Glutamatergic neuron (in vitro differentiated cells): Measurements from ENCODE around the gene KRTAP17-1. TPM values are rescaled to one million over a fixed set of nuclear protein-coding genes. Genes with fewer than 3 reads are reported as not detected.

ENCODE experiments used
- DNase-seq: peaks from one replicate; pipeline ENCODE4 v3.0.0; 2022
- H3K27ac Mint-ChIP-seq: one replicate; pipeline ENCODE4 v1.8.0; 2020; ENCODE audit warnings: mild to moderate bottlenecking, mixed read lengths, inconsistent platforms; ENCODE audit not compliant: unreplicated experiment
- H3K27me3 Mint-ChIP-seq: one replicate; pipeline ENCODE4 v1.8.0; 2020; ENCODE audit warnings: mild to moderate bottlenecking, moderate library complexity, mixed read lengths, inconsistent platforms; ENCODE audit not compliant: unreplicated experiment
- H3K36me3 Mint-ChIP-seq: one replicate; pipeline ENCODE4 v1.8.0; 2020; ENCODE audit warnings: mild to moderate bottlenecking, mixed read lengths, inconsistent platforms; ENCODE audit not compliant: unreplicated experiment
- H3K4me1 Mint-ChIP-seq: one replicate; pipeline ENCODE4 v1.8.0; 2020; ENCODE audit warnings: mild to moderate bottlenecking, low read depth, mixed read lengths, inconsistent platforms; ENCODE audit not compliant: unreplicated experiment
- H3K4me3 Mint-ChIP-seq: one replicate; pipeline ENCODE4 v1.8.0; 2020; ENCODE audit warnings: mild to moderate bottlenecking, mixed read lengths, inconsistent platforms; ENCODE audit not compliant: unreplicated experiment
- H3K9me3 Mint-ChIP-seq: one replicate; pipeline ENCODE4 v1.8.0; 2020; ENCODE audit warnings: mild to moderate bottlenecking, moderate library complexity, mixed read lengths, inconsistent platforms; ENCODE audit not compliant: unreplicated experiment
- total RNA-seq: library from RNA; stranded (reverse); fragmentation: NEBNext Ultra II Directional; extraction: Animal tissue kit (Norgen Biotek cat#: 25700); gene quantifications from one replicate; pipeline ENCODE4 v1.2.1, GENCODE V29; 2021; ENCODE audit not compliant: unreplicated experiment
- TF ChIP-seq, protein P1 (sequence below): fragments of 200-600 bp; sonication (generic); IDR thresholded peaks from one replicate; pipeline ENCODE4 v1.5.0; 2021; ENCODE audit not compliant: partially characterized antibody, unreplicated experiment

KRTAP17-1 gene
- total RNA-seq, 1 donor from 2014 or later = not detected

DNA sequence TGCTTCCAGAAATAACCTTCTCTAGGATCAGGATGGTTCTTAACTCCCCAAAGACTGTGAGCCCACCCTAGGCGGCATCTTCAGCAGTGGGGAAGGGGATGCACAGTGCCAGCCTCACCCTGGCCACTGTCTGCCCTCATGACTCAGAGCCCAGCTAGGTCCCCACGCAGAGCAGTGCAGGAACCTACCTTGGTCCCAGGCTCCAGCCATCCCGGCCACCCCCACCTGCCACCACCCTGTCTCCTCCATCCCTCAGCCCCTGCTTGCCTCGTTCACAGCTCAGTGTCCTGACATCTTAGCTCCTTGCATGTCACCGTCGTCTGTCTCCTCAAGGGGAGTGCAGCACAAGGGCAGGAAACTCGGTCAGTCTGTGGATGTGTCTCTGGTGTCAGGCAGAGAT is 16.1 kb upstream of the KRTAP17-1 start:
- no peak overlapping the region for H3K4me3 Mint-ChIP-seq
- H3K4me1 Mint-ChIP-seq = peaks cover 2% of the 10 kb centered on the region
- DNase-seq = no peak
- H3K36me3 Mint-ChIP-seq = peaks cover 3% of the 10 kb centered on the region
- H3K9me3 Mint-ChIP-seq = peaks cover 3% of the 10 kb centered on the region
- peaks cover 6% of the 10 kb centered on the region for H3K27me3 Mint-ChIP-seq
- TF ChIP-seq, protein P1, sequence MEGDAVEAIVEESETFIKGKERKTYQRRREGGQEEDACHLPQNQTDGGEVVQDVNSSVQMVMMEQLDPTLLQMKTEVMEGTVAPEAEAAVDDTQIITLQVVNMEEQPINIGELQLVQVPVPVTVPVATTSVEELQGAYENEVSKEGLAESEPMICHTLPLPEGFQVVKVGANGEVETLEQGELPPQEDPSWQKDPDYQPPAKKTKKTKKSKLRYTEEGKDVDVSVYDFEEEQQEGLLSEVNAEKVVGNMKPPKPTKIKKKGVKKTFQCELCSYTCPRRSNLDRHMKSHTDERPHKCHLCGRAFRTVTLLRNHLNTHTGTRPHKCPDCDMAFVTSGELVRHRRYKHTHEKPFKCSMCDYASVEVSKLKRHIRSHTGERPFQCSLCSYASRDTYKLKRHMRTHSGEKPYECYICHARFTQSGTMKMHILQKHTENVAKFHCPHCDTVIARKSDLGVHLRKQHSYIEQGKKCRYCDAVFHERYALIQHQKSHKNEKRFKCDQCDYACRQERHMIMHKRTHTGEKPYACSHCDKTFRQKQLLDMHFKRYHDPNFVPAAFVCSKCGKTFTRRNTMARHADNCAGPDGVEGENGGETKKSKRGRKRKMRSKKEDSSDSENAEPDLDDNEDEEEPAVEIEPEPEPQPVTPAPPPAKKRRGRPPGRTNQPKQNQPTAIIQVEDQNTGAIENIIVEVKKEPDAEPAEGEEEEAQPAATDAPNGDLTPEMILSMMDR = no peak
- no peak overlapping the region for H3K27ac Mint-ChIP-seq

DNA sequence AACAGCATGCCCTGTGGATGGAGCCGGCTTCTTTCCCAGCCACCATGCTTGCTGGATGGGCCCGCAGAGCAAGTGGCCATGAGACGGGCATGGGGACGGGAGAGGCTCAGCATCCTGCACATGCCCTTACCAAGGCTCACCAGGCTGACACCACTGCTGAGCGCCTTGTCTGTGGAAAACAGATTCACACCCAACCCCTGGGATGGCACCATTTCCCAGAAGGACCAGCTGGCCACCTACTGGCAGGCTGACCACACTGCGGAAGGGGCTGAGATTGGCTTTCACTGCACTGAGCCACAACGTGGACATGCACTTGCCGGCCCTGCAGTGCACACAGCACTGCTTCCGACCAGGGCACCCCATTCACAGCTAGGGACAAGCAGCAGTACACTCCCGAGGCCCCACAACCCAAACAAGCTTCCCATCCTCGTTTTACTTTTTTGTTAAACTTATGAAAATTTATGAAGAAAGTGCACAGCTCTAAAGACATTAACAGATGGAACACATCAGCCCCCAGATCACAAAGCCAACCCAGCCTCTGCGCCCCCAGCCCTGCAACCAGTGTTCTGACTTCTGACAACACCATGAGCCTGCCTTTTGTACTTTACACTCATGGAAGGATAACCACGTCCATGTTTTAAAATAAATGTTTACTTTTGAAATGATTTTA is 13.9 kb upstream of the KRTAP17-1 start:
- Mint-ChIP-seq H3K27me3 (peaks cover 6% of the 10 kb centered on the region), H3K27ac (no peak overlapping the region), H3K9me3 (peaks cover 5% of the 10 kb centered on the region), H3K4me3 (no peak overlapping the region), H3K4me1 (peaks cover 2% of the 10 kb centered on the region), H3K36me3 (peaks cover 3% of the 10 kb centered on the region)
- DNase-seq = peak; percentile 79
- TF ChIP-seq, protein P1 = peak; percentile 82

DNA sequence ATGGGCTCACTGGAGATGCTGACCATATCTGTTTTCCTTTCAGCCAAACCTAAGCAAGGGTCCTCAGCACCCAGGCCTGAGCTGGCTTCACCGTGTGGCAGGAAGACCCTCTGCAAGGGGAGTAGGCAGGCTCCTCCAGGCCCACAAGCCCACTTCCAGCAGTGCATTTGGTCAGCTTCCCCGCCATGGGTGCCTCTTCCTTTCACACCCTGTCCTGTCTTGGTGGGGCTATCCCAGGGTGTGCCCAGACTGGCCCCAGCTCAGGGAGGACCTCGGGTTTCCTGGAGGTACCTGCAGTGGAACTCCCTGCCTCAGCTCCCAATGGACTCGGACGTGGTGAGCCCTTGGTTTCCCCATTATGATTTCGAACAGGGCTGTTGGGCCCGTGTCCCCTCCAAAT is 12.7 kb upstream of the KRTAP17-1 start:
- no peak for DNase-seq
- H3K27ac Mint-ChIP-seq = no peak overlapping the region
- no peak overlapping the region for H3K4me3 Mint-ChIP-seq
- TF ChIP-seq, protein P1 = no peak
- peaks cover 5% of the 10 kb centered on the region for H3K9me3 Mint-ChIP-seq
- H3K4me1 Mint-ChIP-seq = no peaks in the 10 kb centered on the region
- no peaks in the 10 kb centered on the region for H3K27me3 Mint-ChIP-seq
- no peaks in the 10 kb centered on the region for H3K36me3 Mint-ChIP-seq

DNA sequence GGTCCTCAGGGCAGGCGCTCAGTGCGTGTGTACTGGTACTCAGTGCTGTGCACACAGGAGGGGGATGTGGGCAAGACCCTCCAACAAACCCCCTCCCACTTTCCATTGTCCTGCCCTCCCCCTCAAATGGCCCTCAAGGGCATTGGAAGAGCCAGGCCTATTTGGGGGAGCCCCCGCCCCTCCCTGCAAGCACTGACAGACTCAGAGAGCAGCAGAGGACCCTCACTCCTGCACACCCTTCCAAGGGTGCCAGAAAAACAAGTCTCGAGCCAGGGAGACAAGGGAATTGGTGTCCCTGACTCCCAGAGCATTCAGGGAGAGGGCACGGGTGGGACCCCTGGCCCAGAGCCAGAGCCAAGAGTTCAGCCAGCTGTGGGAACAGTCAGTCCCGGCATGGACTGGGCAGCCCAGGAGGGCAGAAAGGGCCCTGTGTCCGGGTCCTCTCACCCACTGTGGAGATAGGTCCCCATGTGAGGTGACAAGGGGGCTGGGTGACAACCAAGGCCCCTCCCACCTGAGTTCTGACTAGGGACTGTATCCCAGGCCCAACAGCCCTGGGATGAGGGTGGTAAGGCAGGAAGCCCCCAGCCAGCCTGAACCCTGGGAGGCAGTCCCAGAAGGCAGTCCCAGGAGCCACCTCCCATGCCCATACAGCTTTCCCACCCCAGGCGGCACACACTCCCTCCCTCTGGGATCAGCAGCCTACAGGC is 12.1 kb upstream of the KRTAP17-1 start:
- peaks cover 2% of the 10 kb centered on the region for H3K4me1 Mint-ChIP-seq
- DNase-seq = no peak

More for the DNA sequence above, 12.1 kb upstream of the KRTAP17-1 start:
- Mint-ChIP-seq H3K4me3 (no peak overlapping the region), H3K27ac (no peak overlapping the region), H3K9me3 (peaks cover 5% of the 10 kb centered on the region), H3K36me3 (no peaks in the 10 kb centered on the region), H3K27me3 (no peaks in the 10 kb centered on the region)
- TF ChIP-seq, protein P1 = no peak
